ENCODE results near the gene SPON1.

- TF ChIP-seq EZH2 (IDR thresholded peaks at IDR 0.05) = no peak
- TF ChIP-seq POLR2AphosphoS5 (IDR thresholded peaks at IDR 0.05; ENCODE audit: borderline replicate concordance, low read depth, low read length) = no peak
- TF ChIP-seq FOXP2 (optimal IDR thresholded peaks at IDR 0.05; ENCODE audit: control extremely low read depth, extremely low read length, insufficient read depth) = no peak
These were observed 147.2 kb downstream of the SPON1 start for GRCh38 chr11:14109742-14110141.

All from SK-N-MC (cell line).